ENCODE data around the gene INTS11.

DNA sequence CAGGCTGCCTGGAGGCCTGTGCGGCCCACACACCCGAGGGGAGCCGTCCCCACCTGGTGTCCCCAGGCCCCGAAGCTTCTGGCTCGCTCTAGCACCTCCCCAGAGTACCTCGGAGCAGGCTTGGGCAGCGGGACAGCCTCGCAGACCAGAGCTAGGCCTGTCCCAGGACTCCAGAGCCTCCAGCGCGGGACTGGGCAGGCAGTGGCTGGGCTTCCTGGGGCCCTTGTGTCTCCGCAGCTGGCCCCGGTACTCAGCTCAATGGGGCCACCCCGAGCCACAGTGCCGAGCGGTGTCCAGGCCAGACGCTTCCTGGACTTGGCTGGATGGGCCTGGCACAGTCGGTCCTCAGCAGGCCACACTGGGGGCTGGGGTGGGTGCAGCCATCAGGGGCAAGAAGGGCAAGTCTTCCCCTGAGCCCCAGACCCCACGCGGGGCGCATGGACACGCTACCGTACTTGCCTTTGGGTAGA is 39.3 kb downstream of the INTS11 start:
- TF ChIP-seq, protein P1, sequence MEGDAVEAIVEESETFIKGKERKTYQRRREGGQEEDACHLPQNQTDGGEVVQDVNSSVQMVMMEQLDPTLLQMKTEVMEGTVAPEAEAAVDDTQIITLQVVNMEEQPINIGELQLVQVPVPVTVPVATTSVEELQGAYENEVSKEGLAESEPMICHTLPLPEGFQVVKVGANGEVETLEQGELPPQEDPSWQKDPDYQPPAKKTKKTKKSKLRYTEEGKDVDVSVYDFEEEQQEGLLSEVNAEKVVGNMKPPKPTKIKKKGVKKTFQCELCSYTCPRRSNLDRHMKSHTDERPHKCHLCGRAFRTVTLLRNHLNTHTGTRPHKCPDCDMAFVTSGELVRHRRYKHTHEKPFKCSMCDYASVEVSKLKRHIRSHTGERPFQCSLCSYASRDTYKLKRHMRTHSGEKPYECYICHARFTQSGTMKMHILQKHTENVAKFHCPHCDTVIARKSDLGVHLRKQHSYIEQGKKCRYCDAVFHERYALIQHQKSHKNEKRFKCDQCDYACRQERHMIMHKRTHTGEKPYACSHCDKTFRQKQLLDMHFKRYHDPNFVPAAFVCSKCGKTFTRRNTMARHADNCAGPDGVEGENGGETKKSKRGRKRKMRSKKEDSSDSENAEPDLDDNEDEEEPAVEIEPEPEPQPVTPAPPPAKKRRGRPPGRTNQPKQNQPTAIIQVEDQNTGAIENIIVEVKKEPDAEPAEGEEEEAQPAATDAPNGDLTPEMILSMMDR (CRISPR knock-in tag; IDR thresholded peaks at IDR 0.05), result no peak
- no peak for TF ChIP-seq TAF1 (CRISPR knock-in tag; IDR thresholded peaks at IDR 0.05)
- TF ChIP-seq GABPA (IDR thresholded peaks at IDR 0.05; ENCODE audit: low read depth, low read length), result no peak
- TF ChIP-seq GABPA (CRISPR knock-in tag; IDR thresholded peaks at IDR 0.05; ENCODE audit: low read depth), result no peak
- TF ChIP-seq, protein P2, sequence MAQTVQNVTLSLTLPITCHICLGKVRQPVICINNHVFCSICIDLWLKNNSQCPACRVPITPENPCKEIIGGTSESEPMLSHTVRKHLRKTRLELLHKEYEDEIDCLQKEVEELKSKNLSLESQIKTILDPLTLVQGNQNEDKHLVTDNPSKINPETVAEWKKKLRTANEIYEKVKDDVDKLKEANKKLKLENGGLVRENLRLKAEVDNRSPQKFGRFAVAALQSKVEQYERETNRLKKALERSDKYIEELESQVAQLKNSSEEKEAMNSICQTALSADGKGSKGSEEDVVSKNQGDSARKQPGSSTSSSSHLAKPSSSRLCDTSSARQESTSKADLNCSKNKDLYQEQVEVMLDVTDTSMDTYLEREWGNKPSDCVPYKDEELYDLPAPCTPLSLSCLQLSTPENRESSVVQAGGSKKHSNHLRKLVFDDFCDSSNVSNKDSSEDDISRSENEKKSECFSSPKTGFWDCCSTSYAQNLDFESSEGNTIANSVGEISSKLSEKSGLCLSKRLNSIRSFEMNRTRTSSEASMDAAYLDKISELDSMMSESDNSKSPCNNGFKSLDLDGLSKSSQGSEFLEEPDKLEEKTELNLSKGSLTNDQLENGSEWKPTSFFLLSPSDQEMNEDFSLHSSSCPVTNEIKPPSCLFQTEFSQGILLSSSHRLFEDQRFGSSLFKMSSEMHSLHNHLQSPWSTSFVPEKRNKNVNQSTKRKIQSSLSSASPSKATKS (CRISPR knock-in tag; IDR thresholded peaks at IDR 0.05), result no peak
- peak; percentile 28; the same call in 1 of the 2 replicates for TF ChIP-seq PHF8 (CRISPR knock-in tag; IDR thresholded peaks at IDR 0.05)
- TF ChIP-seq ZHX1 (CRISPR knock-in tag; IDR thresholded peaks at IDR 0.05; ENCODE audit: low read depth), result no peak
- no peak for TF ChIP-seq SP140L (CRISPR knock-in tag; IDR thresholded peaks at IDR 0.05; ENCODE audit: borderline replicate concordance)
- no peak for TF ChIP-seq CCDC6 (CRISPR knock-in tag; IDR thresholded peaks at IDR 0.05)
- no peak for TF ChIP-seq ZNF558 (CRISPR knock-in tag; IDR thresholded peaks at IDR 0.05; ENCODE audit: borderline replicate concordance)
- no peak for TF ChIP-seq NCOR1 (IDR thresholded peaks at IDR 0.05; ENCODE audit: borderline replicate concordance, low read length)
- no peak for TF ChIP-seq KDM1A (CRISPR knock-in tag; IDR thresholded peaks at IDR 0.05)
